ENCODE measurements around the gene MBNL2.
"Not testable (repeated sequence)": the region's sequence is repeated elsewhere in the genome, so short reads cannot be mapped to it uniquely, and the experiment has no call there.

Gene MBNL2

DNA sequence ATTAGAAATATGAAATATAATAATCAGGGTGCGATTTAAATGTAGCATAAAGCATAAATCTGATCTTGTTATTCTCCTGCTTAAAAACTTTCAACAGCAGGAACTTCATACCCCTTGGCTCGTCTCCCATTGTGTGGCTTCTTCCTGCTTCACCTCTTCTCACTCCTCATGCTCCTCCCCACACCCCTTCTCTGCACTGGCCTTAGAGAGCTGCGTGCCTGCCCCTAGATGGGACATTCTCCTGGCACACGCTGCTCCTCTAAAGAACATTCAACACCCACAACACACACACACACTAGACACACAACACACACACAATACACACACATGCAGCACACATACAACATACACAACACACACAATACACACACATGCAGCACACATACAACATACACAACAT lies 107.2 kb downstream of the MBNL2 start:
- DNase-seq, result no peak

DNA sequence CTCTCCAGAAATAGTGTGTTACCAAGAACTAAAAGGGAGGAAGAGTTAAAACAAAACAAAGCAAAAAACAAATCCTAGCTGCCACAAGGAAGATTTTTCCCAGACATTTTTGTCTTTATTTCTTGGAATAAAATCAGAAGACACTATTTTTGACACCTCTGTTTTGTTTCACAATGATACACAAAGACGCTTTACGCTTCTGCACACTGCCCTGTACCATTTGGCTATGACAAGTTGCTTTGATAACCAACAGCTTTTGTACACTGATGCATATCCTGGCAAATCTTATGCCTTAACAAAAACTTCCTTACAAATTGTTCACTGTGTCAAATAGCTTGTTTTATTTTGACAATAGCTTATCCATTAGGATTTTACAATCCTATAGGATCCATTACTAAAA lies 108.3 kb downstream of the MBNL2 start:
- DNase-seq, result no peak

DNA sequence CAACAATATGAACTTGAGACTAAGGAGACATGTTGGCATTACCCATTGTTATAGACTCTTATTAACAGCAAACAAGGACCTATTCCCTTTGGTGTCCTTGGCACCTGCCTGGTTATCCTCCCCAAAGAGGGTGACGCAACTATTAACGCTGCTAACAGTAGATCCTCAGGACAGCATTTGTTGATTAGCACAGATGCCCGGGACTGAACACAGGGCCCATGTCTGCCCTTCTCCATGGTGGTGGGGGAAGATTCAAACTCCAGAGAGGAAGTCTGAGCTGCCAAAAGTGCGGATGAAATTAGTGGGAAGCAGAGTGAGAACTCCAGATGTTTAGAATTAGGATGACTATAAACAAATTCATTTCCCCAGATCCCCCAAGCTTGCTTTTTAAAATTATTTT lies 110.6 kb downstream of the MBNL2 start:
- DNase-seq, result no peak

DNA sequence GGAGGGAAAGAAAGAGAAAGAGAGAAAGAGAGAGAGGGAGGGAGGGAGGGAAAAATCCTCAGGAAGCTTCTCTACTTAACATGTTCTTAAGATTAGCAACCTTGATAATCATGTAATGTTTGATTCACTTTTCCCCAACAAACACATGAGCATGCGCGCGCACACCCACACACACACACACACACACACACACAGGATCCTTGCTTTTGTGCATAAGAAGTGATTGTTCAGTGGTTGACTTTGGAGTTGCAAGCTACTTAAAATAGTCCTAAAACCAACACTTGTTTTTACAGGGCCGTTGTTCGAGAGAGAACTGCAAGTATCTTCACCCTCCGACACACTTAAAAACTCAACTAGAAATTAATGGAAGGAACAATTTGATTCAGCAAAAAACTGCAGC lies 111.8 kb downstream of the MBNL2 start:
- no peak for DNase-seq

DNA sequence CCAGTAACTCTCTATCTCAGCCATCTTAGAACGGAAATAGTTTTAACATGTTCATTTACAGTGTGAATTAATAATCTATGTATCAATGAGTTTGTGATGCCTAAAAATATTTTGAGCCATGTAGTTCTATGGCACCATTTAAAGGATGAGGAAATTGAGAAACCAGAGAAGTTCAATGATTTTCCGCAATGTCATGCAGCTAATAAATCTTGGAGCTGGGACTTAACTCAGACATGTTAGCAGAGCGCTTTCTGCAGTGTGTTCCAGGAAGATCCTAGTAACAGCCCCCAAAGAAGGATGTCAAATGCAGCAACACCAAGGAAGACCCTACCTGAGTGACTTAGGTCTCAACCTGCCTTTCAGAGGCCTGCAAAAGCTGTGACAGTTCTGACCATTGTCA lies 112.6 kb downstream of the MBNL2 start:
- DNase-seq, result no peak

DNA sequence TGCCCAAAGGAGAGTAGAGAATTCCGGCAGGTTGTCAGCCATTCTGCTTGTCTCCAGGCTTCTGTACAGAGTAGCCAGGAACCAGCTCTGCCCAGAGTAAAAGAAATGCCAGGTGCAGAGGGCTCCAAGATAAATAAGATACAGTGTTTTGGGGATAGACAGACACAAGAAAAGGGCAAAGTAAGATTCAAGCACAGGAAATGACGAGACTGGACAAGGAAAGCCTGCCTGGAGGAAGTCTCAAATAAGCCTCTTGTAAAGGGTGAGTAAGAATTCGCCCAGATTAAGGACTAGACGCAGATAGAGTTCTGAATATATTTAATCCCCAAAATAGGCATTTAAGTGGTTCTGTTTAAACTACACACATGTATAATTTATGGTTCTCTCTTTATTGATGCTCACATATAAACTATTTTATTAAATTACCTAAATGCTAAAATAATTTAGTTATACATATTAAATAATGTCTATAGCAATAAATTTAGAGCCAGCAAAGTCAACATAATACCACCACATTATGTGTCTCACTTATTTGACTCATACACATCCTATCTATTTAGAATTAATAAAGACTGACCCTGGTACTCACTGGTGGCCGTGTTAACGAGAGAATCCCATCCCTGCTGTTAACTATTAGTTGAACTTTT lies 113.5 kb downstream of the MBNL2 start:
- DNase-seq, result no peak

DNA sequence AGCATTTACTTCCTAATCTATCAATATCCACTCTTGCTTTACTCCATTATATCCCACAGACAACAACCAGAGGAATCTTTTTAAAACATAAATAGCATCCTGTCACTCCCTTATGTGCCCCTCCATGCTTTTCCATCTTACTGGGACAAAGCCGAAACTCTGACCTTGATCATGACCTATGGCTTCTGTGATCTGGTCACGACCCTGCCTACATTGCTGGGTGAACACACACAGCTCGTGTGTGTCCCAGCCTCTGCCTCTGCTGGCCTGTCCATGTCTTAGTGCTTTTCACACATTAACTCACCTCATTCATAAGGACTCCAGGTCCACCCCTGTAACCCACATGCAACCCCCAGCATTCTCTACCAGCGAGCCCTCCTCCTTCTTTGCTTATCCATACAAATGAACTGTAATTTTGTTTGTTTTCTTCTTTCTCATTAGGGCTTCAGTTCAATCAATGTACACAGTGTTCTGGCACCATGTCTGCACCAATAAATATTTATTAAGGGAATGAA lies 115.9 kb downstream of the MBNL2 start:
- no peak for DNase-seq

DNA sequence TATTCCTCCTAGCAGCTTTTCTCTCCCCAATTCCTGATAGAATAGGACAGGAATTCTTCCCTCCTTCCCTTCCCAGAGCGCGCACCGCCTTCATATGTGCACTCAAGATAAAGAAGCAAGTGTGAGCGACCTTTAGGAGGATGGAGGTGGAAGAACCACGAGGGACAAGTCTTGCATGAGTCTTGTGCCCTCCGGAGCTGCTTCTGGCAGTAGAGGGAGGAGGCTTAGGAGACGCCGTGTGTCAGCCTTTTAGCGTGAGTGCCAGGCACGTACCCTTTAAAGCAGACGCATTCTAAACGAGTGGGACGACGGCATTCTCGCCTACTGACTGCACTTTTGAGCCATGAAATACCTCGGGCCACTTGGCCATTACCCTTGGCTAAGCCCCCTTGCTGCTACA lies 116.4 kb downstream of the MBNL2 start:
- no peak for DNase-seq

DNA sequence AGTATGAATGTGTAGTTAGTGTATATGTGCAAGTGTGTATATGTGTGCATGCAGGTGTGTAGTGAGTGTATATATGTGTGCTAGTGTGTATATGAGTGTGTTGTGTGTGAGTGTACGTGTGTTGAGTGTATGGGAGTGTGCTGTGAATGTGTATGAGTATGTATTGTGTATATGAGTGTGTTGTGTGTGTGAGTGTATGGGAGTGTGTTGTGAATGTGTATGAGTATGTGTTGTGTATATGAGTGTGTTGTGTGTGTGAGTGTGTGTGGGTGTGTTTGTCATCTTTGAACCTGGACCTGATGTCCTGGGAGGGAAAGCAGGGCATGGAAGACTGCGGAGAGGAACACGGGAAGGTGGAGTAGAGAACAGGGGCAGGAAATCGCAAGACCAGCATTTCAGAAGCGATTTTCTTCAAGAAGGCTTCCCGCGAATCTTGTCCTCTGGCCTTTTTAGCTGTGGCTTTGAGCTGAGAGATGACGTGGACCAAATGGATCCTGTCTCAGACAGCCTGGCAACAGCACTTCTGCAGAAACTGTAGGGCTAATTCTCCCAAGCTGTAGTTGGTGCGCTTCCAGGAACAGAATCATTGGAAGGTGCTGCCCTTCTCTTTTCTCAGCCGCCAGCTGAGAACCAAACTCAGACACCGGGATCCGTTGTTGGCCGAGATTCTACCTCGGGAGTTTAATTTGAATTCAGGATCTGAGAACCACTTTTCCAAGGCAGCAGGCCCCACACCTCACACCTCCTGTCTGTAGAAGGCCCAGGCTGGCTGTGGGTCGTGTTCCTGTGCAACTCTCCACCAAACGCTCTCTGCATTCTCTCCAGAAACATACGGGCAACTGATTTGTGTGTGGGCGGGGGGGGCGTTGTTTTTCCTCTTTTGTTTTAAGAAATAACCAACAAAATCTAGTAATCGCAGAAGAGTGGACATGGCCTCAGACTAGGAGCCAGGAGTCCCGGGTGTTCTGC lies 117.2 kb downstream of the MBNL2 start:
- no peak for DNase-seq

DNA sequence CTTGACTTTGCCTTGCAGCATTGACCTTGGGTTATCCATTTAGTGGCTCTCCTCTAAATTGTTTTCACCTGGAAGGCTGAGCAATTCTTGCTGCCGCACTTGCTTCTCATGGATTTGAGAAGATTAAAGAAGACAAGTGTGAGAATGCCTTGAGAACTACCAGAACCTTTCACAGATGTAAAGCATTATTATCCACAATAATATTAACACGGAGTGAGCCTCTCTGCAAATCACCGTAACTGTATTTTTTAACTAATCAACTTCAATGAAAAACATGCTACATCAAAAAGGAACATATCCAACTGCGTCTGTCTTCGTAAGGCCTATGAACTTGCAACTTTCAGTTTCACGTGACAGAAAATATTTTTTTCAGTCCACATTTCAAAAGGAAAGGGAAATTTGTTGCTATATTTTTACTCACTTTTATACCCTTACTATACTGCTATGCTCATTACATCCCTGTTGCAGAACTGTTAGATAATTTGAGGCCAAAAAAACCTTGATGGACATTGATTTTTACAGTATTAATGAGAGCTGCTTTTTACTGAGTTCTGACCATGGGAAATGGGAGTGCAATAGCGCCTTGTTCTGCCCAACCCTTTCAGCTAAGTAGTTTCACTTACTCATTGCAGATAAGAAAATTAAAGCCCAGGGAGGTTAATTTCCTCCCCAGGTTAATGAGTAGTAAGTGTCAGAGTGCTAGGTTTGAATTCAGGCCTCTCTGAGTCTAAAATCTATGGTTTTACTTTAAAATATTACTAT lies 118.0 kb downstream of the MBNL2 start:
- no peak for DNase-seq

DNA sequence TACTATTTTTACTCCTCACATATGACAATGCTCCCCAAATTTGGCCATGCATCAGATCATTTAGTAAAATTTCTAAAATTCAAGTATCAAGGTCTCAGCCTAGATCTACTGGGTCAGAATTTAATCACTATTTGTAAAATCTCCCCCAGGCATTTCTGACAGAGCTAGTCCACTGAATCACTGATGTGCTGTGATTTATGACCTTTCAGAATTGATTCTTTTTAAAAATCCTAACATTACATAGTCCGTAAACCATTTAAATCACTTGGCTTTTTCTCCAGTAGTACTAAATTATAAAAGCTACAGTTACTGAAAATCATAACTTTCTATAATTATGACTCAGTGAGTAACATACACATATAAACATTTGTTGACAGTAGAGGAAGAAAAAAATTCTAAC lies 119.0 kb downstream of the MBNL2 start:
- DNase-seq, result no peak

DNA sequence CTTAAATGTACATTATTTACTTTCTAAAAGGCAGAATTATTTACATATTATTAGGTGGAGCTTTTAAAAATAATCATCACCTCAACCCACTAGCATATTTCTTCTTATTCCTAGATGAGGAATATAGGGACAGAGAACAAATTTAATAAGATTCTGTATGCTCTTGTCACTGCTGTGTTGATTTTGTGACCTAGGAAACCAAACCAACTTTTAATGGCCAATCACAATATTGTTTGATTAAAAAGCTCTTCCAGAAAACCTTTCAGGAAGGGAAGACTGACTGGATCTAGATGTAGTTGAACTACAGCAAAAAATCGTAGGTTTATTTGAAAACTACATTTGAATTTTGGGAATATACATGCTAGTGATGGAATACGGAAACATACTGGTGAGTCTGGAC lies 120.0 kb downstream of the MBNL2 start:
- no peak for DNase-seq

DNA sequence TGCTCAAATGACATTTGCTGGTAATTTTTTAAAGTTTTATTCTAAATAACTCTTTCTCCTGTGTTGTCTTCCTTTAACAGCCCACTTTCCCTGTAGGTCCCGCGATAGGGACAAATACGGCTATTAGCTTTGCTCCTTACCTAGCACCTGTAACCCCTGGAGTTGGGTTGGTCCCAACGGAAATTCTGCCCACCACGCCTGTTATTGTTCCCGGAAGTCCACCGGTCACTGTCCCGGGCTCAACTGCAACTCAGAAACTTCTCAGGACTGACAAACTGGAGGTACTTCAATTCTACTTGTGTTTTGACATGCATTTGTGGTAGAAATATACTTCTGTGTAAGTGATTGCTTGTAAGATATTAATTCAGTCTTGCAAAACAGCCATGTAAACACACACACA lies 120.8 kb downstream of the MBNL2 start:
- DNase-seq, result no peak

DNA sequence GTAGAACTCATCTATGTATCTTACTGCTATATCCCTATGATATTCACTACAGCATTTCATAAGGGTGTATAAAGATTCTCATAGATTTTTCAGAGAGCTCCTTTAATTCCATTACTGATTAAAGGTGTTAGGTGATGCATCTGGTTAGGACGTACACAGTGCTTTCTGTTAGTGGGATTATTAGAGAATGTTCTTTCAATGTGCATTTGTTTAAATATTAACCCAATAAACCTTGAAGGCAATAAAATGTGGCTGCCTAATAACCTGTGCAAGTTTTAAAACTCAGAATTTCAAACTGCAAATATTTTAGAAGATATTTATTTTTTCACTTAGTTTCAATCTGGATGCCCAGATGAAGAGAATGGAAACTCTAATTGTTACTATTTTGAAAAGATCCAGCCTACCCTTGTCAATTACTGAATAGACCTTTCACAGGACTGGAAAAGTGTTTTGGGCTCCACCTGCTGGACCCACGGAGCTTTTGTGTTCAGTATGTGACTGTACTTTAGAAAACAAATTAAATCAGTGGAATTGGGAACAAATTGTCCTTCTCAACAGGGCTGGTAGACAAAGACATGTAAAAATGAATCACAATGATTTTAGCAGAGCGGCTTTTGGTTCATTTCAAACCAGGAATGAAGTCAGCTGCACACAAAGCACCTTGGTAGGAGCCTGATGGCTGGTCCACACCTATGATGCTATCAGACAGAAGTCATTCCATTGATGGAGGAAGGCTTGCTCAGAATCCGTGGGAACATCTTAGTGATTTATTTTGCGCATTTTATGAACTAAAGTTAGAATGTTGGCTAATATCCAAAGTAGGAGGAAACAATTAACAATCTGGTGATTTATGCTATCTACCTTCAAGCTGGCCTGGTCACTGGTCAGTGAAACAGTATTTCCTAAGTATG lies 122.4 kb downstream of the MBNL2 start:
- DNase-seq, result peak; percentile 8

DNA sequence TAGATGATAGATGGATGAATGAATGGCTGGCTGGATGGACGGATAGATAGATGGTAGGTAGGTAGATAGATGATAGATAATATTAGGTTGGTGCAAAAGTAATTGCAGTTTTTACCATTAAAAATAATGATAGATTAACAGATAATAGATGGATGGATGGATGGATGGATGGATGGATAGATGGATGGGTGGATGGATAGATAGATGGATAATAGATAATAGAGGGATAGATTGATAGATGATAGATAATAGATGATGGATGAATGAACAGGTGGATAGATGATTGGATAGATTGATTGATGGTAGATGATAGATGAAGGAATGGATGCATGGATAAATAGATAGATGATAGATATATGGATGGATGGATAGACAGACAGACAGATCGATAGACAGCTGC lies 124.0 kb downstream of the MBNL2 start:
- no peak for DNase-seq

DNA sequence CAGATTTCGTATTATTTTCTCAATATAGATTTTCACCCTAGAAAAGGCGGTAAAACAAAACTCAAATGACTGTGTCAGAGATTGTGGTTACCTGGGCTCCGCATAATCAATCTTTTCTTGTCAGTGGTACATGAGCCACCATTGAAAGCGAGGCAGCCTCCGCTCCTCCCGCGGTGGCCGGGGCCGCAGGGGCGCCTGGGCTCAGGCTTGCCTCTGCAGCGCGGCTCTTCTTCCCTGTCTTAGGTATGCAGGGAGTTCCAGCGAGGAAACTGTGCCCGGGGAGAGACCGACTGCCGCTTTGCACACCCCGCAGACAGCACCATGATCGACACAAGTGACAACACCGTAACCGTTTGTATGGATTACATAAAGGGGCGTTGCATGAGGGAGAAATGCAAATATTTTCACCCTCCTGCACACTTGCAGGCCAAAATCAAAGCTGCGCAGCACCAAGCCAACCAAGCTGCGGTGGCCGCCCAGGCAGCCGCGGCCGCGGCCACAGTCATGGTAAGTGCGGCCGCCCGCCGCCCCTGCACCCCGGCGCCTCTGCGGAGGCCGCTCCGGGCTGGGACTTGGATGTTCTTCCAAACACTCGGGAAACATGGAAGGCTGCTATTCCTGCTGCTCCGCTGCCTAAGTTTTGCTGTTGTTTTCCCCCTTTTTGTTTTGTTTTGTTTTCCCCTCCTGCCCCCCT lies 124.6 kb downstream of the MBNL2 start:
- no peak for DNase-seq

DNA sequence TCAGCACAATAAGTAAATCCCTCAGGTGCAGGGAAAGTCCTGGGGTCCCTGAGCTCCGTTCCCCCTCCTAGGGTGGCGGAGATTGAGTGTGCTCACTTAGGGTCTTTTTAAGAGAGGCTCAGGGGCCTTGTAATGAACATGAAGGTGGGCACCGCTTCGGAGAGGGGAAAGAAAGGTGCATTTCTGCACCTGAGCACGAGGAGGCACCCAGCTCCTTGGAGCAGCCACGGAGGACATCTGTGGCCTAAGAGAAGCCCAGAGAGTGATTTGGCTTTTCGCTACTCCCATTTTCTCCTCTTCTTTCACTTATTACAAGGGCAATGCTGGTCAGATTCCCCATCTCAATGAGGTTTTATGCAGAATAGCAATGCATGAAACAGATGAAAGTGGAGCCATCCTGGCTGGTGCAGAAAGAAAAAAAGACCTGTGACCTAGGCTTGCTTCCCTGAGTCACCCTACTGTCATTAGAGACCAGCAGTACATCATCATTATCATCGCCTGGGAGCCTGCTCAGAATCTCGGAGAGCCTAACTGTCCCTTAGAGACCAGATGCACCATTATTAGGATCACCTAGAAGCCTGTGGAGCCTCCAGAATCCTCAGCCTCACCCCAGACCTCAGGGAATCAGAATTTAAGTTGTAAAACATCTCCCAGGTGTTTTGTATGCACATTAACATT lies 125.3 kb downstream of the MBNL2 start:
- DNase-seq, result no peak

DNA sequence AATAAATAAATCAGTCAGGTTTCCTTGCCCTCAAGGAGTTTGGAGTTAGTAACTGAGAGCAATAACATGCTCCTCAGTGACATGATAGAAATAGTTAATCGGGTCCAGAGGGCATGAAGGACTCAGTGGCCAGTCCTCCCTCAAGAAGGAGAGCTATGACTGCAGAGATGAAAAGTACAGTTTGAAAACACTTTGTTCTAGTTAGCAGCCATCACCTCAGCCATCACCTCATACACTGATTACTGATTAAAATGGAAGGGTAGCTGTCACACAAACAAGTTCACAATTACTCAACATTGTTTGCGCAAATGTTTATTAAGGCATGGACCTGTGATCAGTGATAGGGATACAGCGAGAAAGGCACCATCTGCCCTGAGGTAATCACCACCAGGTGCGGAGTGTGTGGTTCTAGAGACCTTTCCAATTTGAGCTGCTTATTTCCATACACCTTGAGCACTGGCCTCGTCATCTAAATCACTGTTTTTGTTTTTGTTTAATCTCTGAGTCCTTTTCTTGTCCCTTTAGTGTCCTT lies 126.5 kb downstream of the MBNL2 start:
- DNase-seq, result no peak

DNA sequence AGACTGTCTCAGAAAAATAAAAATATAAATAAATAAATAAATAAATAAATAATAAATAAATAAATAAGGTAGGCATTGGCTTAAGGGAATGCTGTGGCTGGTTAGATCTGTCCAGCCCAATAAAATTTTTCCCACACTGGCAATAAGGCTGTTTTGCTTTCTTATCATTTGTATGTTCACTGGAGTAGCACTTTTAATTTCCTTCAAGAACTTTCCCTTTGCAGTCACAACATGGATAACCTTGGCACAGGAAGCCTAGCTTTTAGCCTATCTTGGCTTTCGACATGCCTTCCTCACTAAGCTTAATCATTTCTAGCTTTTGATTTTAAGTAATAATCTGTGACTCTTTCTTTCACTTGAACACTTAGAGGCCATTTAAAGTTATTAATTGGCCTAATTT lies 129.9 kb downstream of the MBNL2 start:
- not testable (repeated sequence) for DNase-seq

DNA sequence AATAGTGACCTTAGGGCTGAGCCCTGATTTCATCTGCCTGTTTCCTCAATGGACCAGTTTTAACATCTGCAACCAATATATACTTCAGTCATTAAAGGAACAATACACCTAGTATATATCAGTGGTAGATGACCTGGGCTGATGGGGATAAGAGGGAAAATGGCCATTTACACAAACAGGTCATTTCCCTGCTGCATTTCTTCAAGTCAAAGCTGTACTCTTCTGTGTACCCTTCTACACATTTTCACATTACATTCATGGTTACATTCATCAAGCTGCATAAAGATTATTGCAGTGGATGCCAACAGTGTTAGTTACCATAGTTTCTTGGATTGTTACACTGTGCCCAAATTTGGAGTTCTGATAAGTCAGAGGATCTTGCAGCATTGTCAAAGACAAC lies 130.7 kb downstream of the MBNL2 start:
- no peak for DNase-seq

Measured in effector CD8-positive, alpha-beta T cell (primary cell).